Temporal lobe (tissue), 1 donor: Measurements from ENCODE around the gene ARID5B. TPM values are rescaled to one million over a fixed set of nuclear protein-coding genes. Genes with fewer than 3 reads are reported as not detected.

Experiments used
- total RNA-seq: library from RNA; depleted of rRNA; stranded (reverse); fragments of >200 nt; gene quantifications from one replicate; pipeline ENCODE4 v1.2.3, GENCODE V29; 2014

ARID5B gene
- total RNA-seq, 1 donor from 2014 or later, result 11.1 TPM

Other genes with a start within 250 kb of the ARID5B start
- gene CABCOCO1, start 238.8 kb upstream of the ARID5B start, total RNA-seq, result 4.2 TPM